A172 (cell line): ENCODE measurements around the gene PNMT. TPM values are rescaled to one million over a fixed set of nuclear protein-coding genes. Genes with fewer than 3 reads are reported as not detected.

ENCODE experiments used
- DNase-seq: peaks from one replicate; pipeline ENCODE4 v3.0.0-alpha.2; 2015; ENCODE audit warnings: low spot score
- total RNA-seq: library from RNA; depleted of rRNA; stranded (reverse); fragments of >200 nt; shearing (Covaris generic); gene quantifications from 2 replicates; pipeline ENCODE4 v1.2.3, GENCODE V29; 2014

Gene PNMT
- total RNA-seq, 1 experiment from 2014 or later: not detected

DNA sequence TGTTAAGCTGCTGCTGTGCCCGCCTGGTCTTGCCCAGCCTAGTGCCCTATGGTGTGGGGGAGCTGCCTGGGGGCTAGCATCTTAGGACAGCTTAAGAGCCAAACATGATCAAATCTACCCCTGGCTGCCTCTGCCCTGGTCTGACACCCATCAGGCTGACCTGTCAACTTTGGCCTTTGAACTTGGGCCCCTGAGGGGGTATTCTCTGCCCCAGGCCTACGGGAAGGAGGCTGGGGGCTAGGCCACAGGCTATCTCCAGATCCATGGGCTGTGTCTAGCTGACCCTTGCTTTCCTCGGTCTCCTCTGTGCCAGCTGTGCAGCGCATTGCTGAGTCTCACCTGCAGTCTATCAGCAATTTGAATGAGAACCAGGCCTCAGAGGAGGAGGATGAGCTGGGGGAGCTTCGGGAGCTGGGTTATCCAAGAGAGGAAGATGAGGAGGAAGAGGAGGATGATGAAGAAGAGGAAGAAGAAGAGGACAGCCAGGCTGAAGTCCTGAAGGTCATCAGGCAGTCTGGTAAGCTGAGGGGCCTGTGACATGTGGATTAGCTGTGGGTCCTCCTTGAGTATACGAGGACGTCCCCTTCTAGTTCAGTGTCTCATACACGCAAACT is 34.6 kb upstream of the PNMT start:
- DNase-seq: no peak

DNA sequence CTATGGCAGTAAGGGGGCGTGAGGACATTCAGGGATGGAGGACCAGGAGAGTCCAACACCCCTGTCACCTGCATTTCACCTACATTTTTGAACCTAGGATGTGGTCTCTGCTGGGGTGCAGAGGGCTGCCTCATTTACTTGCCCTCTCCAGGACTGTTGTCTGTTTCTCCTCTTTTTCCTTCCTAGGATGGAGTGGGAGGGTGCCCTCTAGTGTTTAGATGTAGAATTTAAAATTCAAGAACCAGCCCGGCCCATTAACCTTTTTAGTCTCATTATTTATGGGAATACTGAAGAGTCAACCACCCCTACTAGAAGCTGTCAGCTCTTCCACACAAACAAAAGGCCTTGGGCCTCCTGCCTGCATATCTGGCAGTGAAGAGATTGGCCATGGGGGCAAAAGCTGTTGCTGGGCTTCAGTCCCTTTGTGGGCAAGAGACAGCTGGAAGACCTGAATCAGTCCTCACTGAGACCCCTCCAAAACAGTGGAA is 33.8 kb upstream of the PNMT start:
- no peak for DNase-seq

DNA sequence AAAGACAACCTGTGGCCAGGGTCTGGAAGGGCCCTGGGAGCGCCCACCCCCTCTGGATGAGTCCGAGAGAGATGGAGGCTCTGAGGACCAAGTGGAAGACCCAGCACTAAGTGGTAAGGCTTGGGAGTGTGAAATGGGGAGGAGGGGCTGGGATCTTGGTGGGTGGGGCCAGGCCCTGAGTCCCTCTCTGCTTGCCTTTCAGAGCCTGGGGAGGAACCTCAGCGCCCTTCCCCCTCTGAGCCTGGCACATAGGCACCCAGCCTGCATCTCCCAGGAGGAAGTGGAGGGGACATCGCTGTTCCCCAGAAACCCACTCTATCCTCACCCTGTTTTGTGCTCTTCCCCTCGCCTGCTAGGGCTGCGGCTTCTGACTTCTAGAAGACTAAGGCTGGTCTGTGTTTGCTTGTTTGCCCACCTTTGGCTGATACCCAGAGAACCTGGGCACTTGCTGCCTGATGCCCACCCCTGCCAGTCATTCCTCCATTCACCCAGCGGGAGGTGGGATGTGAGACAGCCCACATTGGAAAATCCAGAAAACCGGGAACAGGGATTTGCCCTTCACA is 32.6 kb upstream of the PNMT start:
- DNase-seq: no peak

DNA sequence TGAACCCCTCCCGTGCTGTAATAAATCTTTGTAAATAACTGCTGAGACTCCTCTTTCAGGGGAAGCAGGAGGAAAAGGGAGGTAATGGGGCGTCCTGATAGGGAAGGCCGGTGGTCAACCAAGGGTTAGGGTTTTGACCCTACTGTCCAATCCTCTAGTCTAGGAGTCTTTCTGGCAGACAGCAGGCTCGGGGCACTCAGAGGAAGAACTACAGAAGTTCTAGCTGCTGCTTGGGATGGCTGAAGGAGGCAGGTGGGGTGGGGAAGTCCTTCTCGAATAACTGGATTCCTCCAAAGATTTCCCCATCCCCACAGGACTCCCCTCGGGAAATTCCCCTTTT is 31.7 kb upstream of the PNMT start:
- no peak for DNase-seq

DNA sequence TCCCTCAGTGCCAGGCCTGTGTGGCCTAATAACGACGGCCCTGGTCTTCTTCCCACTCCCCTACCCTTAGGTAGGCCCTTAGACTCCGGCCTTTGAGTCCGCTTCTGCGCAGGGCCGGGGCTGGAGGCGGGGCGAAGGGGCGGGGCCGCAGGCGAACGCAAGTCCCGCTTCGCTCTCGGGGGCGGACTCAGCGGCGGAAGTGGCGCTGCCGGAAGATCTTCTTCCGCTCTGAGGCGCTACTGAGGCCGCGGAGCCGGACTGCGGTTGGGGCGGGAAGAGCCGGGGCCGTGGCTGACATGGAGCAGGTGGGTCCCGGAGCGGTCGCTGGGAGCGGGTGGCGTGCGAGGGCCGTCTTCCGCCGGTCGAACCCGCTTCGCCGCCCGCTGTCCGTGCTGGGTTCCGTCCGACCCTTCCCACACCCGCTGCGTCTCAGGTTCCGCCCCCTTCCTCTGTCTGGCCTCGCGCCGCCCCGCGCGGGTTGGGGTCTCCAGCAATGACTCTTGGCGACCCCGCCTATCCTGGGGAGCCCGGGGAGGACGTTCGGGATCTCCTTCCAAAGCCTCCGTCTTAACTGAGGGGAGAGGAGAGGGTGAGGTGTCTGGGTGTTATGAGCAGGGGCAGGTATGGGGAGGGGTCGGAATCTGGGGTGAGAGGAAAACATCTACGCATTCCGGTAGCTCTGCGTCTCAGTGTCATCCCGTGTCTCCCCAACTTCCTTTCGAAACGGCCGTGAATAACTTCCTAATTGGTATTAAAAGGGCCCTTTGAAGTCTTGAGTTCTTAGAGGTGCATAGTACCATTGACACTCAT is 31.1 kb upstream of the PNMT start, which contains the start of gene STARD3:
Gene STARD3, plus strand, starts transcription at position 218 of the 810 bp plus-strand sequence. CDS start 16,388 bp downstream, outside the sequence.
- peak; percentile 76 for DNase-seq

DNA sequence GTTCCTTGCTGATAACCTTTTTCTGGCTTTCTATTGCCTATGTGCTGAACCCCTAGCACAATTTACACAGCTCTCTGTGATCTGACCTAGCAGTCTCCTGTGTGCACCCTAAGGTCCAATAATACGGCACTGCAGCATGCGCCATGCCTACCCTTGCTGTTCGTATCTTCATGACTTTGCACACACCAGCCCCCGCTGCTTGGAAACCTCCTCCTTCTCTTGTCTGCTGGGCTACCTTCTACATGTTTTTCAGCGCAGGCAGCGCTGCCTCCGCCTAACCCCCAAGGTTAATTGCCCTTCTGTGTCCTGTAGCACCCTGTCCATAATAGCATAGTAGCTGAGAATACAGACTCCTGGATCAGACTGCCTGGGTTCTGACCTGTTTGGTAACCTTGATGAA is 29.9 kb upstream of the PNMT start:
- DNase-seq: no peak

DNA sequence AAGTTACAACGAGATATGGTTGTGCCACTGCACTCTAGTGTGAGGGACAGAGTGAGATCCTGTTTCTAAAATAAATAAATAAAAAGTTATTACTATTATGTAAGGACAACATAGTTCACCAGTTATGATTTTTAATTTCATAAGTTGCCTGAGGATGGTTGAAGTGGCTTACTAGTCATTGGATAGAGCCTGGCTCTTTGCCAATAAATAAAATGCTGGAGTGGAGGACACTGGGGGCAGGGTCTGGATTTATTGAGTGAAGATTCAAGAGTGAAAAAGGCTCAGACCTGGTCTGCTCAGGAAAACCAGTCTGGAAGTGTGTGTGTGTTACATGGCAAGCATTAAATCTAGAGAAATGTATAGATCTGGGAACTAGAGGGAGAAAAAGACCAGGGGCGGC is 29.2 kb upstream of the PNMT start:
- DNase-seq: no peak

DNA sequence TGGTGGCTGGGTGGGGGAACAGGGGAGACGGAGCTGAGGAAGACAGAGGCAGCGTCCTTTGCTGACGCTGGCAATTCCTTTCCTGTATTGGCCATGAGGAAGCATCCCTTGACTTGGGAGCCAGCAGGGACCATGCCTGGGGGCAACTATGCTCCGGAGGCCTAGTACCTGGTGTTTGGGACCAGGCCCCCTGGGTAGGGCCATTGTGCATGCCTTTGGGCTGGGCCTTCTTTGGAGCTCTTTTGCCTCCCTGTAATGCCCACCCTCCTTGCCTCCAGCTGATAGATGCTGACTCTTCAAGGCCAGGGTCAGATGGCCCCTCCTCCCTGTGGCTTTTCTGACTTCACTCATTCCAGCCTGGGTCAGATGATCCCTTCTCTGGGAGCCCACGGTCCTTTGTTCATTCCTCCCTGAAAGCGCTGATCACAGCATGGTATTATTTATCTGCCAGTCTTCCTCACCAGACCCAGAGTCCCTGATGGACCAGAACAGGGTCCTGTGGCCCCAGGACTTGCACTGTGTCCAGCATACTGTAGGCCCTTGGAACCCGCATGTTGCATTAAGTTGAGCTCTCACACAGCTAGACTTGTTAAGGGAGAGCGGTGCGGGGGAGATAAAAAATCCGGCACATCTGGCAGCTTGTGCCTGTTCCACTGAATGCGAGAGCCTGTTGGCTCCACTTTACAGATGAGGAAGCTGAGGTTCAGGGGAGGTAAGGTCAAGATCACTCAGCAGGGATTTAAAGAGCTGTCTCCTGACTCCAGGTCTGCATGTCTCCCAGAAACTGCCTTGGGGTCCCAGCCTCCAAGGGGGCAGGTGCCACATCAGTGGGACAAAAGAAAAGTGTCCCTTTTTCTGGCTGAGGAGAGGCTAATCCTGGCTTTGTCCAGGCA is 28.4 kb upstream of the PNMT start:
- no peak for DNase-seq

DNA sequence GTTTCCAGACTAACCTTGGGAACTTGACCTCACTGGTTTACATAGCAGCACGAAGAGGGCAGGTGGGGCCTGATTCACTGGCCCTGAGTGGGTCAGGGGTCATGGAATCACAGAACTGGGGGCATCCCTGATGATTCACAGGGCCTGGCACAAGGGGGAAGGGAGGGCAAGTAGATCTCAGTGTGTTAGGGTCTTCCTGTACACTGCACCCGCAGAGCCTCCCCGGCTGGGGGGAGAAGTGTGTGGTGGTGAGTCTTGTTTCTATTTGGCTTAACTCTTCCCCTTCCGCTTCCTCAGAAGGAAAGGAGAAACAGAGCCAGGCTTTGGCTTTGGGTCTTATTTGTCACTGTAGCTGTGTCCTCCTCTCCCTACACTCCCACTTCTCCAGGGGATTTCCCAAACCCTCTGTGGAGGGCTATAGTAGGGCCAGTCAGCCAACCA is 27.6 kb upstream of the PNMT start:
- DNase-seq: no peak

DNA sequence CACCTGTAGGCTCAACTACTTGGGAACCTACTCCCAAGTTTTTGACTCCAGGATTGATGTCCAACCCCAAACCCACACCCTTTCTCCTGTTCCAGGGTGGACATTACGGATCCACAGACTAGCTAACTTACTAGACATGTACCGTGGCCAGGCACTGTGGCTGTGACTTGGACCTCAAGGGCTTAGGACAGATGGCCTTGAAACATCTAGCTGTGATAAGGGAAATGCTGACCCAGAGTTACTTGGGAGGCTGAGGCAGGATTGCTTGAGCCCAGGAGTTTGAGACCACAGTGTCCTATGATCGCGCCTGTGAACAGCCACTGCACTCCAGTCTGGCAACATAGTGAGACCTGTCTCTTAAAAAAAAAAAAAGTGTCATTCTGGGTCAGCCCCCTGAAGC is 27.2 kb upstream of the PNMT start:
- no peak for DNase-seq

DNA sequence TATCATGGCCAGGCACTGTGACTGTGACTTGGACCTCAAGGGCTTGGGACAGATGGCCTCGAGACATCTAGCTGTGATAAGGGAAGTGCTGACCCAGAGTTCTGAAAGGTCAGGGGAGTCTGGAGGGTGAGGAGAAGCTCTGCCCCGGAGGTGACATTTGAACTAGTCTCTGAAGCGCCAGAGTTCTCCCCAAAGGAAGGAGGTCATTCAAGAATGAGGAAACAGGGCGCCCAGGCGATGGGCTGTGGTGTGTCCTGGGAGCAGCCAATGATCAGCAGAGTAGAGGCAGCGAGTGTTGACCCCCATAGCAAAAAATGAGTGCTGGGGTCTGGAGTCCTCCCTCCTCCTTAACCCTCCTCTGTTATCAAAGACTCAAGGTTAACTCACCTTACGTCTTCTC is 26.4 kb upstream of the PNMT start:
- no peak for DNase-seq

DNA sequence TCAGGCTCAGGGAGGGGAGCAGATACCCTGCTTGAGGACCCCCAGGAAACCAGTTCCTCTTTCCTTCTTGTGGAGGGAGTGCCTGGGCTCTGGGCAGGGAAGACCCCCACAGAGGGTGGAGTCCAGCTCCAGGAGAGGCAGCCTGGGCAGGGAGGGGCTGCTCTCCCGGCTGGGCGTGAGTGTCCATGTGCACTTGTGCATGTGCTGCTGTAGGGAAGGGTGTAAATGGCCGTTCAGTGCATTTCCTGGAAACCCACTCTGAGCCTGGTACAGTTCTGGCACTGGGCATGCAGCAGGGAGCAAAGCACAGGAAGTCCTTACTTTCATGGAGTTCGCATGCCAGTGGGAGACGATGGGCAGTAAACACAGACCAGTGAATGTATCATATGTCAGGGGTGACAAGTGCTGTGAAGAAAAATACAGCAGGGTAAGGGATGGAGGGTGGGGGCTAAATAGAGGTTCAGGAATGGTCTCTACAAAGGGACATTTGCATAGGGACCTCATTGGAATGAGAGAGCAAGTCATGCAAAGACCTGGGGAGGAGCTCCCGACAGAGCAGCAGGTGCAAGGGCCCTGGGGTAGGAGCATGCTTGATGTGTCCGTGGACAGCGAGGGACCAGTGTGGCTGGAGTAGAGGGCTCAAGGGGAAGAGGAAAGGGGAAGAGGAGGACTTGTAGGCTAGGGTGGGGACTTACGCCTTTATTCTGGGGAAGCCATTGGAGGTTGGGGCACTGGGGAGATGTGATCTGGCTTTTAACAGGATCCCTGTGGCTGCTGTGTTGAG is 25.8 kb upstream of the PNMT start:
- no peak for DNase-seq

DNA sequence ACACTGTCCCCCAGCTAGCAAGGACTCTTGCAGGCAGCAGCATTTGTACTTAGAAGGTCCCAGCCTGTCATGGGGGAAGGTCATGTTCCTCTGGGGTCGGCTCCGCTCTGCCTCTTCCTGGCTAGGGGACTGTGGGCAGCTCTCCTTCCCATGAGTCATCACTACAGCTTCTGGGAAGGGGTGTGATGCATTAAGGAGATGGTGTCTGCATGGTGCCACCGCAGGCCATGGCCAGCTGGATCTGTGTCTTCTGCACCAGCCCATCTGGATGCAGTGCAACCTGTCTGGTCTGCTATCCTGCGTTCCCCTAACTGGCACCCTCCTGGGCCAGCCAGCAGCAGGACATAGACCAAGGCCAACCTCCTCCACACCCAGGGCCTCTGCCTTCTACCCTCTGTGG is 25.0 kb upstream of the PNMT start:
- DNase-seq: peak; percentile 51

DNA sequence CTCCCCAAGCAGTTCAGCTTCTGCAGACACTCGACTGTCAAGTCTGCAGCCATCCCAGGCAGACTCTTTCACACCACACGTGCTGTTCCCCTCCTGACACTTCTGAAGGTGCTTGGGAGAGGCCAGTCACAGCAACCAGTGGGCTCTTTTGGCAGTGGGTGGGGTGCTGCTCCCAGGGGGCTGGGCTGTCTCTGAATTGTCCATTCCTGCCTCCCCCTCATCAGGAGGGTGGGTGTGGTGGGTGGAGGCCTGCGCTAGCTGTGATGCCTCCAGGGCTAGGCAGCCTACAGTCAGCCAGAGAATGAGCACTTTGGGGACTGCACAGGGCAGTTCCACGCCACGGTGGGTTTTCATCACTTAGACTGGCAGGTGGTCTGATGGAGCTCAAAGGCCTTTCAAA is 21.0 kb upstream of the PNMT start:
- DNase-seq: no peak

DNA sequence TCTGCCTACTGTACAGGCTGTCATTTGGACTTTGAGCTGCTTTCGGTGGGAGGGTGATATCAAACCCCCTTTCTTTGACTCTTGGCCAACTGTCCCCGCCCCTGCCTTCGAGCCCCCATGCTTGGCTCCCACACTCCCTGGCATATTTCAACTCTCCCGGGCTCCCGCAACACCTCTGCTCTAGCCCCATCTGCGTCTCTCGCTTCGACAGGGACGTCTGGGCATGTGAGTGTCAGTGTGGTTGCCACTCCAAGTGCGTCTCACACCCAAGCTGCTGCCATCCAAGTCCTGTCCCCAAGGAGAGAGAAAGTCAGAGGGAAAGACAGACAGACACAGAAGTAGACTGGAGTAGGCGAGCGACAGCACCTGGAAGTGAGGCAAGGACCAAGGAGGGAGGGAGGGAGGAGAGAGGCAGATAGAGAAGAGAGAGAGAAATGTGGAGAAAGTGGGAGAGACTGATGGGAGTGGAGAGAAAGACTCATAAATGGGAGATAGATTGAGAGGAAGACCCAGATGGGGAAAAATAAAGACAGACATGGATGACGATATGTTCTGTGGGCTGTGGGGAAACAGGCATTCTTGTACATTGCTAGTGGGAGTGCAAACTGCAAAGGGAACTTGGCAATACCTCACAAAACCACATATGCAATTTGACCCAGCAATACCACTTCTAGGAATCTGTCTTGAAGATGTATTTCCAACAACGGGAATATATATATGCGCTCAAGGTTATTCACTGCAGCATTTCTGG is 19.5 kb upstream of the PNMT start:
- no peak for DNase-seq

DNA sequence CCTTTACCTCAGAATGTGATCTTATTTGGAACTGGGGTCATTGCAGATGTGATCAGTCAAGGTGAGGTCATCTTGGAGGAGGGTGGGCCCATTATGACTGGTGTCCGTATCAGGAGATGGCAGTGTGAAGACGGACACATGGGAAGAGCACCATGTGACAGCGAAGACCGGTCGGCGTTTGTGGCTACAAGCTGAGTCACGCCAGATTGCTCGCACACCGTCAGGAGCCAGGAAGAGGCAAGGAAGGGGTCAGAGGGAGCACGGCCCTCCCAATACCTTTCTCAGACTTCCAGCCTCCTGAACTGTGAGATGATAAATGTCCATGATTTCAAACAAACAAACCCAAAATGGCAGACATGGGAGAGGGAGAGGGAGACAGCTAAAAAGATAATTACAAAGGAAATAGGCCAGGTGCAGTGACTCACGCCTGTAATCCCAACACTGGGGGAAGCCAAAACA is 18.1 kb upstream of the PNMT start:
- peak; percentile 94 for DNase-seq

DNA sequence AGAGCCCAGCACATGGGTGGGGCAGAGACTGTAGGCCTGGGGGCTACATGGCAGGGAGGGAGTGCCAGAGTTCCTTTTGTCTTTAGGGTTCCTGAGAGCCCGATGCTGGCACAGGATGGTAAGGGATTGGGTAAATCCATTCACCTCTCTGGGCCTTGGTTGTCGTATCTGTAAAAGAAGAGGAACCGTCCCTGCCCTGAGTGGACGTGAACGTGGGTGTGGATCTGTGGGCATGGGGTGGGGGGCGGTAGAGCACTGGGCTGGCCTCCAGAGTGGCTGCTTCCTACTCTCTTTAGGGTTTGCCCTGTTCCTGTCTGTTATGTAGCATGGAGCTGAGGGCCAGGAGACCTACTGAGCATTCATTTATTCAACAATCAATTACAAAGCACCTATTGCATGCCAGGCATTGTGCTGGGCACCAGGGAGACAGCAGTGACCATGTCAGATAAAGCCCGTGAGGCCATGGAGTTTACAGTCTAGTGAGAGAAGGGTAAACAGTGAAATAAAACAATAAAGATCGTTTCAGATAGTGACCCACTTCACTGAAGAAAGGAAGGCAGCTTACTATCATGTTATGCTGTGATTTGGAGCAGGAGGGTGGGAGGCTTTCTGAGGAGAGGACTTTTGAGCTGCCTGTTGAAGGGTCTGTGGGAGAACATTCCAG is 16.2 kb upstream of the PNMT start:
- no peak for DNase-seq

DNA sequence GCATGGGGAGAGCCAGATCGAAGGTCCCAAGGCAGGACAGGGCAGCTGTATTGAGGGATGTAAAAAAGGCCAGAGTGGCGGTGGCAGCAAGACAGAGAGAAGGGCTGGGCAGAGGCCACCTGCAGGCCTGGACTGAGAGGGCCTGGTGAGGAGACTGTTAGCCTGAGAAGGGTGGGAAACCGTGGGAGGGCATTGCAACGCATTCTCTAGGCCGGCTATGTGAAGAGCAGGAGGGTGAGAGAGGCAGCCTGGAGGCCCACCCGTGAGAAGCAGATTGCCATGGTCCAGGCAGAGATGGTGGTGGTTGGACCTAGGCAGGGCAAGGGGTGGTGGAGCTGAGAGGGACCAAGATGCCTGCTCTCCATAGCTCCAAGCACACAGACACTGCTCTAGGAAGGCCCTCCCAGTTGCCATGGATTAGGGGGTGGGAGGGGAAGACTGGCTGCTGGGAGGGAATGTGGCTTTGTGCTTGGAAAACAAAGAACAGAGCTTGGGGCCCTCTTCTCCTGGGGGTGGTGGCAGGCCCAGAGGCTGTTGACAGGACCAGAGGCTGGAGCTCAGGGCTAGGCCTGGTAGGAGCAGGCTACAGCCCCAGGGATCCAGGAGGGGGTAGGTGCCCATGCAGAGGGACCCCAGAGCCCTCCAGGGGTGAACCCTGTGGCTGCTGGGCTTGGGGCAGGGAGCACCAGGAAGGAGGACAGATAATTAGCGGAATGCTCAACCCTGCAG is 15.5 kb upstream of the PNMT start:
- DNase-seq: no peak

DNA sequence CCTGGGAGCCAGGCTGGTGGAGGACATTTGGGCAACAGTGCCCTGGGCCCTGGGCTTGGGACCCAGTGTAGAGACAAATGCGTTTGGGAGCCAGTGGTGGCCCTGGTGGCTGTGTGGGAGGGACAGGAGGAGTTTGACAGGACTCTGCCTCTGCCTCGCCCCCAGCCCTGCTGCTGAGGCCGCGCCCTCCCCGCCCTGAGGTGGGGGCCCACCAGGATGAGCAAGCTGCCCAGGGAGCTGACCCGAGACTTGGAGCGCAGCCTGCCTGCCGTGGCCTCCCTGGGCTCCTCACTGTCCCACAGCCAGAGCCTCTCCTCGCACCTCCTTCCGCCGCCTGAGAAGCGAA is 15.0 kb upstream of the PNMT start:
- DNase-seq: no peak
